GM18520 (cell line): ENCODE data around the gene CLTB.
"Not testable (repeated sequence)": the region's sequence is repeated elsewhere in the genome, so short reads cannot be mapped to it uniquely, and the experiment has no call there.

ENCODE experiments used
- ATAC-seq: cut with Tn5 transposase; IDR thresholded peaks from one replicate; pipeline ENCODE4 v1.9.1; 2021; ENCODE audit not compliant: unreplicated experiment

Gene CLTB

GRCh38 chr5:176415952-176416924 lies at the start of gene CLTB:
TSS of gene CLTB (minus strand) at chr5:176416539. CDS start at chr5:176416363, 176 bp downstream.
- peak; percentile 89 for ATAC-seq

GRCh38 chr5:176463113-176463764 lies 46.9 kb upstream of the CLTB start:
- ATAC-seq = no peak

- ATAC-seq = no peak
Measured at GRCh38 chr5:176461349-176461748, 45.0 kb upstream of the CLTB start.

- ATAC-seq = no peak
Measured at GRCh38 chr5:176458904-176459561, 42.7 kb upstream of the CLTB start.

- no peak for ATAC-seq
Measured at GRCh38 chr5:176454724-176455394, 38.5 kb upstream of the CLTB start.

GRCh38 chr5:176450077-176450476 lies 33.7 kb upstream of the CLTB start:
- ATAC-seq = no peak

GRCh38 chr5:176447978-176448608 lies 31.8 kb upstream of the CLTB start, which contains the start of gene FAF2:
TSS of gene FAF2 (plus strand) at chr5:176448385. CDS start at chr5:176448408, 23 bp downstream.
- peak; percentile 92 for ATAC-seq

GRCh38 chr5:176447591-176447977 lies 31.2 kb upstream of the CLTB start:
- peak; percentile 18 for ATAC-seq

GRCh38 chr5:176446884-176447590 lies 30.7 kb upstream of the CLTB start:
- ATAC-seq = no peak

GRCh38 chr5:176446028-176446665 lies 29.8 kb upstream of the CLTB start:
- ATAC-seq = no peak

GRCh38 chr5:176444742-176445141 lies 28.4 kb upstream of the CLTB start:
- no peak for ATAC-seq

GRCh38 chr5:176442911-176443310 lies 26.6 kb upstream of the CLTB start:
- ATAC-seq = not testable (repeated sequence)

- ATAC-seq = no peak
Measured at GRCh38 chr5:176441921-176442323, 25.6 kb upstream of the CLTB start.

- ATAC-seq = no peak
Measured at GRCh38 chr5:176440927-176441706, 24.8 kb upstream of the CLTB start.

GRCh38 chr5:176438959-176439757 lies 22.8 kb upstream of the CLTB start:
- no peak for ATAC-seq

GRCh38 chr5:176436656-176437055 lies 20.3 kb upstream of the CLTB start:
- no peak for ATAC-seq

GRCh38 chr5:176432707-176433106 lies 16.4 kb upstream of the CLTB start:
- no peak for ATAC-seq

GRCh38 chr5:176429972-176430371 lies 13.6 kb upstream of the CLTB start:
- no peak for ATAC-seq
